ENCODE measurements around the gene MMD2.

The MMD2 gene

GRCh38 chr7:4965295-4966022 lies 6.5 kb upstream of the MMD2 start:
- no peak for TF ChIP-seq CTCF (IDR thresholded peaks at IDR 0.05; ENCODE audit: insufficient read depth, low read depth, low read length, missing control alignments)
- H3K4me3 ChIP-seq (ENCODE audit: low read length), result no peak overlapping the region

GRCh38 chr7:4964506-4964905 lies 5.5 kb upstream of the MMD2 start:
- no peak for DNase-seq (ENCODE audit: low read depth)
- no peak for TF ChIP-seq CTCF (IDR thresholded peaks at IDR 0.05; ENCODE audit: insufficient read depth, low read depth, low read length, missing control alignments)
- H3K4me3 ChIP-seq (ENCODE audit: low read length), result no peak overlapping the region

More at GRCh38 chr7:4965295-4966022, 6.5 kb upstream of the MMD2 start:
- DNase-seq (ENCODE audit: low read depth), result no peak

GRCh38 chr7:4962872-4963775 lies 4.1 kb upstream of the MMD2 start:
- DNase-seq (ENCODE audit: low read depth), result no peak
- H3K4me3 ChIP-seq (ENCODE audit: low read length), result no peak overlapping the region
- no peak for TF ChIP-seq CTCF (IDR thresholded peaks at IDR 0.05; ENCODE audit: insufficient read depth, low read depth, low read length, missing control alignments)

- TF ChIP-seq CTCF (IDR thresholded peaks at IDR 0.05; ENCODE audit: insufficient read depth, low read depth, low read length, missing control alignments), result peak; percentile 9
- no peak overlapping the region for H3K4me3 ChIP-seq (ENCODE audit: low read length)
- no peak for DNase-seq (ENCODE audit: low read depth)
These were observed 1.4 kb upstream of the MMD2 start for GRCh38 chr7:4960363-4960762.

- no peak for TF ChIP-seq CTCF (IDR thresholded peaks at IDR 0.05; ENCODE audit: insufficient read depth, low read depth, low read length, missing control alignments)
- H3K4me3 ChIP-seq (ENCODE audit: low read length), result no peak overlapping the region
- no peak for DNase-seq (ENCODE audit: low read depth)
These were observed 906 bp upstream of the MMD2 start for GRCh38 chr7:4959893-4960292.

GRCh38 chr7:4959306-4959705 lies 319 bp upstream of the MMD2 start:
- no peak for TF ChIP-seq CTCF (IDR thresholded peaks at IDR 0.05; ENCODE audit: insufficient read depth, low read depth, low read length, missing control alignments)
- H3K4me3 ChIP-seq (ENCODE audit: low read length), result no peak overlapping the region
- DNase-seq (ENCODE audit: low read depth), result no peak
